Left kidney (tissue), 2 donors: ENCODE measurements around the gene TRAPPC11. TPM values are rescaled to one million over a fixed set of nuclear protein-coding genes. Genes with fewer than 3 reads are reported as not detected.

Experiments
- DNase-seq: peaks from one replicate; pipeline ENCODE4 v3.0.0-alpha.2; 2013
- polyA plus RNA-seq: library from polyadenylated mRNA; unstranded; fragments of 120-200 nt; gene quantifications from one replicate; pipeline ENCODE4 v1.2.1, GENCODE V29; 2013; ENCODE audit not compliant: insufficient read length

The TRAPPC11 gene
- polyA plus RNA-seq, 1 donor: 55.3 TPM

DNA sequence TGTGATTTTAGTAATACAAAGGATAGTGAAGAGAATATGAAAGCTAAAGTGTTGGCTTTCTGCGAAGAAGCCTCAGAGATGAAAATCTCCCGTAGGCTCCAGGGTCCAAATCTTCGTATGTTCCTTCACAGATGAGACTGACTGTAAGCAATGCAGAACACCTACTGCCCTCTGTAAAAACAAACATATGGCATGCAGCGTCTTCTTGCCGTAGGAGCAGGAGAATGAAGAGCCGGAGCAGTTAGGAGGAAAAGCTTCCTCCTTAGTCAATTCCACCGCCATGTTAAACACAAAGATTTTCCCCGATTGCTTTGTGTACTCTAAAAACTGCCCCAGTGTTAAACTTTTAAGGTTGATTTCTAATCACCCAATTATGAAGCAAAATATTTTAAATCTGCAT lies 22.6 kb upstream of the TRAPPC11 start:
- DNase-seq: no peak

DNA sequence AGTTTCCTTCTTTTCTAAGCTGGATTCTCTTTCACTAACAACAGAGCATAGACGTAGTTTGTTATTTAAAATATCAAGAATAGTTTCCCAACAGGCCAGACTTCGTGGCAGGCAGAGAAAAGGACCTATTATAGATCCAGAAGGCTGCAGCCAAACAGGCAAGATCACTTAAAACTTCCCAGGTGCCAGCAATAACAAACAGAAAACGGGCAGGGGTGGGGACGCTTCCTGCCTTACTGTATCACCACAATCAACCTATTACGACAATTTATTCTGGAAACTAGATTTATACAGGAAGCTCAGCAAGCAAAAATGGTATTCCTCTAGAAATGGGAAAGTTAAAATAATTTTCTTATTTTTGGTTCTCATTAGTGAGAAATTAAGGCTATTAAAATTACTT lies 22.2 kb upstream of the TRAPPC11 start:
- DNase-seq: no peak

DNA sequence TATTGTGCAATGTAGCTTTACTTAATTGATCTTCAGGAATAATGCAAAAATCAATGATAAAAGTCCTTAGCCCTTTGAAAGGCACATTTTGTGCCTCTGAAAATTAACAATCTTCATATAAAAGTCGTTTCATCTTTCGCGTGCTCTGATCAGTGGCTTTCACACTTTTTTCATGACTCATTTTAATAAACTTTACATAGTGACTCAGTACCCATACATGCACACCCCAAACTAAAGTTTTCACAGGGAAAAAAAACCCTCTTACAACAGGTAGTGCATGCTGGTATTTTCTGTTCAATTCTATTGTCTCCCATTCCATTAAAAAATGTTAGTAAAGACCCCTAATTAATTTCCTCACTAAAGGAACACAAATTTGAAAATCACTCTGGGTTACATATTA lies 21.6 kb upstream of the TRAPPC11 start:
- no peak for DNase-seq

DNA sequence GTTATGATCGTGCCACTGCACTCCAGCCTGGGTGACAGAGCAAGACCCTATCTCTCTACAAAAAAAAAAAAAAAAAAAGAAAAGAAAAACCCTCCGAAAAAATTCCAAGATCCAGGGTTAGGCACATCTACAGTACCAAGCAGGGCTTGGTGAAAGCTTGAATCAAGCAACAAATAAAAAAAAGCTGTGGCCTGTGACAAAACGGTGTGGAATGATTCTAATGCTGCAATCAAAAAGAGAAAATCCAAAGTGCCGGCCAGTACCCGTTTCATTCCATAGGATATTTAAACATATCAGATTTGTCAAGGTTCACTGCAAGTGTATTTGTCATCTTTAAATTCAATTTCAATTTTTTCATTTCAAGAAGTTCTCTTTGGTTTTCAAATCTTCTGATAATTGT lies 20.7 kb upstream of the TRAPPC11 start:
- no peak for DNase-seq

DNA sequence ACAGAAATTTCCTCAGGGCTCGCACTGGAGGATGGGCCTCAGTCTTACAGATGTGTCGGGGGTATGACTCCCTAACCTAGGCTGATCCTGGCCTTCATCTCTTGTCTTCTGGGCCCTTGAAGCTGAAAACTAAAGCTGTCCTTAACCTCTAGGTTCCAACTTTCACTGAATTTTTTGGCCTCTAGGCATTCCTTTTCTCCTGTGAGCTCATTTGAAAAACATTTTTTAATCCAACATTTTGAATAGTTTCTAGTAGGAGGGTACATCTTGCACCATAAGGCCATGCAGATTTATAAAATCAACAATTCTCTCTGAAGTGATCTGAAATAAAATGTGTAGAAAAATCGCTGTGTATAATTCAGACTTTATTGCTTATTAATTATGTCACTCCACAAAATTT lies 19.8 kb upstream of the TRAPPC11 start:
- no peak for DNase-seq

DNA sequence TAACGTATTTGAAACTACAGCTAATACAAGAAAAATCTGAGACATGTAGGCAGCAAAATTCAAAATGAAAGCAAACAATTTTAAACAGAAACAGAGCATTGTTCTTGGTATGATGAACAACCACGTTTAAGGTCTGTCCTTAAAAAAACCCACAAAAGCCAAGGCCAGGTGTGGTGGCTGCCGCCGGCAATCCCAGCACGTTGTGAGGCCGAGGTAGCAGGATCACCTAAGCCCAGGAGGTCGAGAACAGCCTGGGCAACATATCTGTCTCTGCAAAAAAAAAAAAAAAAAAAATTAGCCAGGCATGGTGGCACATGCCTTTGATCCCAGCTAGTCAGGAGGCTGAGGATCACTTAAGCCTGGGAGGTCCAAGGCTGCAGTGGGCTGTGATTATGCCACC lies 13.8 kb upstream of the TRAPPC11 start:
- DNase-seq: no peak

DNA sequence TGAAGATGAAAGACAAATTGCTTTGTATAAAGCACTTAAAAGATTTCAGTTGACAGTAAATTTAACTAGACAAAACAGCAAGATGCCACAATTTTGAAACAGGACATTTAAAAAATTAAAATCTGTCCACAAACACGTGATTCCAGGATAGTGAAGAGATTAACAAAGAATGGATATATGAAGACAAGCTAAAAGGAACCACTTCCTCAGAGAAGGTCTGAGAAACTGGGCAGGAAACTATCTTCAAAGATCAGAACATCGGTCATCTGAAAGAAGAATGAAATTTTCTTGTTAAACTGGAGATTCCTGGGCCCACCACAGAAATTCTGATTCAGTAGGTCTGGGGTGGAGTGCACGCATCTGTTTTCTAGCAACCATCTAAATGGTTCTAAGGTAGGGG lies 1.5 kb upstream of the TRAPPC11 start:
- DNase-seq: no peak

DNA sequence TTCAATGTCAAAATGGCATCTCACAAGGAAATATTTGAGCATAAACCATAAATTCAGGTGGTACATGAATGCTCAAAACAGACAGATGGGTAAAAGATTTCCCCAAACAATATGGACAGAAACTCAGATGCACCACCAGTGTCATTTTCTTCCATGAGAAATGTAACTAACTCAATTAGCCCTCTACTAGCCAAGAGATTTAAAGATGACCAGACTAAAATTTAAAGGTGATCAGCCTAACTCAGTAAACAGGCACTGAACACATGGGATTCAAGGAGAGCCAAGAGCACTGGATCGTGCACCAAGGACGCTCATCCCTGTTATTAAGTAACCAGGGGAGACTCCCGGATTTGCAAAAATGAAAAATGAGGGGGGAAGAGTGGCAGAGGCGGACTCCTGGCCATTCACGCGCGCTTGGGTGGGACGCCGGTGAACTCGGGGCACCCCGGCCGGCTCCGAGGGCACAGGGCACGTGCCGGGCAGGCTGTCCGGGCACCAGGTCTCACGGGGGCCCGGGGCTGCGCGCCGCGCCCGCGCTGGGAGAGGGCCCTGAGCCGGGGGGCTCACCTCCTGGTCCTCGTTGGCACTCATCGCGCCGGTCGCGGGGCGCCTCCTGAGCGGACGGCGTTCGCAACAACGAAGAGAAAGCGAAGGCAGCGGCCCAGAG lies 598 bp upstream of the TRAPPC11 start:
- DNase-seq: no peak

DNA sequence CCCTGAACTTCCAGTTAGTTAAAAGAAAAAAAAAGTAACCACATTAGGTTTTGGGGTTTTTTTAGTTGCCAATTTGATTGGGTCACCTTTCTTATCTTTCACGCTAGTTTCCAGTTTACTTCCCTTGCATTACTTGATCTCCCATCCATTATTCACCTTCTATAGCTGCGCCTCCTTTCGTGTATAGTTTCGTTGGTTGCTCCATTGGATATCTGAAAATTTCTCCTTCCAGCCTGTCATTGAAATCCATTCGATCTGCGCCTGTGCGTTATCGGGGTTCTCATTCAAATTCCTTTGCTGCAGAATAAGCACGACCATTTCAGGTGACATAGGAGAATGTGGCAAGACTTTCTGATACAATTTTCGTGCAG lies 764 bp downstream of the TRAPPC11 start:
- DNase-seq: no peak

DNA sequence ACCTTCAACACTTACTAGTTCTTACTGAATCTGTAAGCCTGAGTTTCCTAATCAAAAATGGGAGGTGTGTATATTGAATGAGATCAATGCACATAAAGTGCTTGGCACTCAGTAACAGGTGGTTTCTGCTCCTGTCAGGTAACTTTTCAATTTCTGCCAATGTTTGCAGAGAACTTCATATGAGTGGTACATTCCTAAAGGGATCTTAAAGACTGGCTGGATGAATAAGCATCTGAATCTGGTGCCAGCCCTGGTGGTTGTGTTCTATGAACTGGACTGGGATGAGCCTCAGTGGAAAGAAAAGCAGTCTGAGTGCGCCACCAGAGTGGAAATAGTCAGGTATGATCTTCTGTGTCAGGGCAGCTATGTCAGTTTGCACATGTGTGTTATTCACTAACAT lies 7.0 kb downstream of the TRAPPC11 start:
- DNase-seq: no peak

DNA sequence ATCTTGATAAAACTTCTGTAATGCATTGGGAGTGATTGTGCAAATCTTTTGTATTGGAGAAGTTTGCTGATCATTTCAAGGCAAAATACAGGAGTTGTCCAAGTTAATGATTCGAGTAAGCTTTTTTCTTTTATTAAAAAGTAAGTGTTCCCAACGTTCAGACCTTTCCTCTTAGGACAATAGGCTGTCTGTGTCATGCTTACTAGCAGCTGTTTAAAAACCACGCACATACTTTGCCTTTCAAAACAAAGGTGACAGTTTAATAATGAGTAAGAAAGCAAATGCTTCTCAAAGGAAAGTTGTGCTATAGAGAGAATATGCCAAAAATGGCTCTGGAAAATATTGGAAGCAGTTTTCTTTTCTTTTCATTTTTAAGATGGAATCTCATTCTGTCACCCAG lies 11.2 kb downstream of the TRAPPC11 start:
- DNase-seq: no peak

DNA sequence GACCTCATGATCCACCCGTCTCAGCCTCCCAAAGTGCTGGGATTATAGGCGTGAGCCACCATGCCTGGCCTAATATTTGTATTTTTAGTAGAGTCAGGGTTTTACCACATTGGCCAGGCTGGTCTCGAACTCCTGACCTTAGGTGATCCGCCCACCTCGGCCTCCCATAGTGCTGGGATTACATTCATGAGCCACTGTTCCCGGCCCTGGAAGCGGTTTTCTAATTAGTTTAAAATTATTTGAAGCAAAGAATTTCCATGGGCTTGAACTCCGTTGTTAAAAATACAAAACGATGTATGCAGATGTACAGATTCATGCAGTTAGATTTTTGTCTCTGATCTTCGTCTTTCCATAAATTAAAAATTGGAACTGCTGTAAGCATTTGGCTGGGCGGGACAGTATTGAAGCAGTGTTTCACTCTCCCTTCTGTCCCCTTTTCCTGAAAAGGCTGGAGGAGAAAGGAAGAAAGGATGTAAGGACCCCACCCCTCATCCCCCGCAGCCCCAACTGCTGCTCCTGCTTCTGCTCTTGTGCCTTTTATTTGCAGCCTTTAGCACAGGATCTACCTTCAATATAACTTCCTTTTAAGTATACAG lies 12.0 kb downstream of the TRAPPC11 start:
- no peak for DNase-seq

DNA sequence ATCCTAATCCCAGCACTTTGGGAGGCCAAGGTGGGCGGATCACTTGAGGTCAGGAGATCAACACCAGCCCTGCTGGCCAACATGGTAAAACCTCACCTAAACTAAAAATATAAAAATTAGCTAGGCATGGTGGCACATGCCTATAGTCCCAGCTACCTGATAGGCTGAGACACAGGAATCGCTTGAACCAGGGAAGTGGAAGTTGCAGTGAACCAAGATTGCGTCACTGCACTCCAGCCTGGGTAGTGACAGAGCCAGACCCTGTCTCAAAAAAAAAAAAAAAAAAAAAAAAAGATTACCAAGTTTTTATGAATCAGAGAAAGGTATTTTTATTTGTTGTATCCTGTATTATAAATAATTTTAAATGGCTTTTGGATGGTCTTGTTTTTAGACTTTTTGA lies 15.1 kb downstream of the TRAPPC11 start:
- no peak for DNase-seq

DNA sequence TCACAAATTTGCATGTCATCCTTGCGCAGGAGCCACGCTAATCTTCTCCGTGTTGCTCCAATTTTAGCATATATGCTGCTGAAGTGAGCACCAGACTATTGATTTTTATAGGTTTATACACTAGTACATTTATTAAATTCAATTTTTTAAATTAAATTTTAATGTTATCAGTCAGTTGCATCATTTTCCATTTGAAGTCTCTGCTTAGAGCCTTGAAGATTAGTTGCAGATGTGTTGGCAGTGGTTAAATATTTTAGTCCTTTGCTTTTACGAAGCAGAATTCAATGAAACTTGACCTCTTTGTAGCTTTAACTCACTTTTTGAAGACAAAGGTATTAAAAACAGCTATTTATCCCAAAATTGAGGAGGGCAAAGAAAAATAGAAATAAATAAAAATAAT lies 16.5 kb downstream of the TRAPPC11 start:
- no peak for DNase-seq

DNA sequence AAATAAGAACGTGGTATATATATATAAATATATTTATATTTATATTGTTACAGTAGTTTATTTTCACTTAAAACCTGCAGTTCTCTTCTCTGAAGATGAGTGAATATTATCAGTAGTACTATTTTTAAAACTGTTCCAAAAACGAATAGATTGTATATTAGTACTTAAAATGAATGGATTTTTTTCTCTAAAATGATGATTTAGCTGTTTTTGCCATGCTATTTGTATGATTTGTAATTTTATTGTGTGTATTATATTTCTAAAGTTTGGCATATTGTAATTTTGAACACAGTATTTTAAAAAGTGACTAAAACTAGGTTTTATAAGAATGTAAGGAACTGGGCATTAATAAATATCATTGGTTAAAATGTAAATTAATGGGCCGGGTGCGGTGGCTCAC lies 22.0 kb downstream of the TRAPPC11 start:
- no peak for DNase-seq

DNA sequence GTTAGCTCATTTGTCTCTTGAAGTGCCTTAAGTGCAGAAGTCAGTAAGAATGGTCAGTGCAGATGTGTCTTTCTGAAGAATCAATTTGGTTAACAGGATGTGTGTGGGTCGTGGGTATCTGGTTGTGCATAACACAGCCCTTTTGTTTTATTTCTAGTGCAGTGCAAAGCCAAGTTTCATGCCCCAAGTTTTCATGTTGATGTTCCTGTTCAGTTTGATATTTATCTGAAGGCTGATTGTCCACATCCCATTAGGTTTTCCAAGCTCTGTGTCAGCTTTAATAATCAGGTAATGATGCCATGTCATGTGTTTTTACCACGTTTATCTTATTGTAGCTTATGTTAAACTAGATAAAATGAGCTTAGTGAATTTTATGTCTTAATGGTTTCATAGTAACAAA lies 27.4 kb downstream of the TRAPPC11 start:
- DNase-seq: no peak

DNA sequence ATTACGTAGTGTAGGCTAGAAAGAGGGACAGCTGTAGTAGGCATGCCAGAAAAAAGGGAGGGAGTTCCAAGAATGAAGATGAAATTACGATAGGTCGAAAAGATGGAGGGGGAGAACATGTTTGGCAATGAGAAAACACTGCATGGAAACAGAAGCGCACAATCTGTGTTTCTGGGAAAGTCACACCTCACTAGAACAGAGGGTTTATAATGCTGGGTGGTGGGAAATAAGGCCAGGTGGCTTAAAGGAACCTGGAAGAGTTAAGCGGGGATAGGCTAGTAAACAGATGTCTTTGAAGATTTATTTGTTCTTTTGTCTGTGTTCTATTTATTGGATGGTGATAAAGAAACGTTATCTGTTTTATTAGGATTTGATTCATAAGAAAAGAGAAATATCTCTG lies 29.1 kb downstream of the TRAPPC11 start:
- no peak for DNase-seq

DNA sequence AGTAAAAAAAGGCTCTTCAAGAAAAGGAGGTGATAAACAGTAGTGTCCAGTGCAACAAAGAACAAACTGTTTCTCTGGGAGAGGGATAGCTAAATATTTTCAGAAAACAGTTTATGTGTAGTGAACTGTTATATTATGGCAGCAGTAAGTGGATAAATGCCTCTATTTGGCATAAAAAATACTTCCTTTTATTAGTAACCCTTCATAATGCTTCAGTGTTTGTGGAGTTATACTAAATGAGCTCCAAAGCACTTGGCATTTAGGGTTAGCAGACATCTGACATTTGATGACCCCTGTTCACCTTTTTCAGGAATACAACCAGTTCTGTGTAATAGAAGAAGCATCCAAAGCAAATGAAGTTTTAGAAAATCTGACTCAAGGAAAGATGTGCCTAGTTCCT lies 31.9 kb downstream of the TRAPPC11 start:
- no peak for DNase-seq

DNA sequence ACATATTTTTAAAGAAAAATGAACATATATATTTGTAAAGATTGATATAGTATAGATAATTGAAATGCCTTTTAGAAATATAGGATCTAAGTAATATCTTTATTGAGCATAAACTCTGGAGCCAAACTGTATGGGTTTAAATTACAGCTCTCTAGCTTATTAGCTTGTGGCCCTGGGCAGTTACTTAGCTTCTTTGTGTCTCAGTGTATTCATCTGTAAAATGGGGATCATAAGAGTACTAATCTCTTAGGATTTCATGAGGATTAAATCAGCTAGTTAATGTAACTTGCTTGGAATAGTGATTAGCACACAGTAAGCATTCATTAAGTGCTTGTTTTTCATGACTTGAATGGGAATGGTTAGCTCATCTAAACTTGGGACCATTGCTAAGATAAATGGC lies 32.8 kb downstream of the TRAPPC11 start:
- DNase-seq: no peak

DNA sequence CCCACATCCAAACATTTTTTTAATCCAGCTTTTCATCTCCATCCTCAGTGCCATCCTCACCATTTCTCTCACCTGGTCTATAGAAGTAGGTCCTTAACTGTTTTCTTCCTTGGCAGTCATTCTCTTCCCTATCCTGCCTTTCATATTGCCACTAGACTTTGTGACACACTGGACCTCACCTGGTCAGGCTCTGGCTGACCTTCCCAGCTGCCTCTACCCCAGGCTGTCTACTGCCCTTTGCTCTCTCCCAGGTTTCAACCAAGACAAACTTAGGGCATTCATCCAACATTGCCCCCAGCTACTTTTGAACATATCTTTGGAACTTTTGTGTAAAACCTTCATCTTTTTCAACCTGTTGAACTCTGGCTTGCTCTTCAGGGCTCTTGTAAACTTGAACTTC lies 39.8 kb downstream of the TRAPPC11 start:
- no peak for DNase-seq

DNA sequence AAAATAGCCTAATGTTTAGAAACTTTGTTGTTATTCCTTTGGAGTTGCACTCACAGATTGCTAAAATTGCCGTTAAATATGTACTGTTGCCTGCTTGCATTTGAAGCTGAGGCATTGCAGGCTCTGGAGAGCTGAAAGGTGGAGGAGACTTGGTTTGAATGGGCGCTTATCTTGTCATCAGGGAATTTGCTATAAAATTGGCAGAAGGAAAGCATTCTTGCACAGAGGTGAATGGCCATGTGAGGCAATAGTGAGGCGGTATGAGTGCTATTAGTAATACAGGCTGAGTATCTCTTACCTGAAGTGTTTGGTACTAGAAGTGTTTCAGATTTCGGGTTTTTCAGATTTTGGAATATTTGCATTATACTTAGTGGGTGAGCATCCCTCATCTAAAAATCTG lies 41.3 kb downstream of the TRAPPC11 start:
- DNase-seq: no peak

DNA sequence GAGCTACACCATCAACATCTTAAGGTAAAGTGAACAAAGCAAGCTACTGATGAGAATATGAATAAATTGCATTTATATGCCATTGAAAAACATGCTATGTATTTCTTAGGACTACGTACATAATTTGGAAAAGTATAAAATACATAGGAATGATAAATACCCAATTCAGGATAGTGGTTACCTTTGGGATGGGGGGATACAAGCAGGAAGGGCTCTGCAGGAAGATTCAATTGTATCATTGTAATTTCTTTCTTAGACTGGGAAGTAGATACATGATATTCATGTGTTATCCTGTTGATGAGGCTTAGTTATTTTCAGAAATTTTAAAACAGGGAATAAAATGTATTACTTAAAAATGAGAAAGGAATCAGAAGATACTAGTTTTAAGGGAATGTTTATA lies 43.4 kb downstream of the TRAPPC11 start:
- DNase-seq: no peak

DNA sequence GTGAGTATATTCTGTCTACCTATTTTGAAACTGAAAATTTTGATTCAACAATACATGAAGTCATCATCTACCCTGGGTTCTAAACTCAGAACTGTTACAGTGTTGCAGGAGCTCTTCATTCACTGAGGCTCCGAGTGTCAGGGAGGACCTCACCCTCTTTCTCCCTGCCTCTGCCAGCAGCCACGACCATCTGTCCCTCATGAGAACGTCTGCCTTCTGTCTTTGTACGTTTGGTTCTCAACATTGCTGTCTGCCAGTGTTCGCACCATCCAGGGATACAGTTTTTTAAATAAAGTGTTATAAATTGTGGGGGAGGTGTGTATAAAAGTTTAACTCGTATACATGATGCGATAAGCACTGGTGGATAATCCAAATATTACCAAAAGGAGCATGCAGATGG lies 55.5 kb downstream of the TRAPPC11 start:
- DNase-seq: no peak

DNA sequence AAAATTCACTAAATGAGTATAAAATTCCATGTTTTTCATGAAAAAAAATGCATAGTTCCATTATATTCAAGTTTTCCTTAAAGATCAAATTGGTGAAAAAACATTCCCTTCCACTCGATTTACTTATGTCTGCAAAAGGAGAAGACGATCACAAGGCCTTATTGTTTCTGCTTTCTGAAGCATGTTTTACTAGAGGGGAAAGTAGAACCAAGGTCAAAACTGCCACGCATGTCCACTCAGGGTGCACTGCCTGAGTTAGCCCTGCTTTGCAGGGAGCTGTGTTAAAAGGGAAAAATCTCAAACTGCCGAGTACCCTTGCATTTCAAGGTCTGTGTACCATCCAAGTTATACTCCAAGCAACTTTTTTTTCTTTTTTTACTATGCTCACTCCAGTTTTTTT lies 57.2 kb downstream of the TRAPPC11 start:
- no peak for DNase-seq

DNA sequence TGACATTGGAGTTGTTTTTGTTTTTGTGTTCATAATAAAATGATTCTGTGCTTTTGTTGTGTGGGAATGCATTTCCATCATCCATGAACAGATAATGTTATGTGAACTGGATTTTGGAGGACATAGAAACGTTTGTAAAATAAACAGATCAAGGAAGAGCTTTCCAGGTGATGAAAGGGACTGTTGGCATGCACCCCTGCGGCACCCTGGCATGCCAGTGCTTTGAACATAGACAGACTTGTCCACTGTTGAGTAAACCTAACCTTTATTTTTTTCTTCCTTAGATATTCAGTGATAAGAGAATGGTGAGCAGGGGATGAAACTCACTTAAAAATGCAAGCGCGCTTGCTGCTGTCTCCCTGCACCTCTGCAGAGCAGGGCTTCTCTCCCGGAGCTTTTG lies 59.8 kb downstream of the TRAPPC11 start:
- DNase-seq: no peak
